NCI-H345 (cell line): ENCODE results near the gene GFOD1.
"Not testable (repeated sequence)": the region's sequence is repeated elsewhere in the genome, so short reads cannot be mapped to it uniquely, and the experiment has no call there.

Source experiments
- DNase-seq: peaks from one replicate; lab custom pipeline; 2025; lab: John Stamatoyannopoulos, UW

GFOD1 gene

DNA sequence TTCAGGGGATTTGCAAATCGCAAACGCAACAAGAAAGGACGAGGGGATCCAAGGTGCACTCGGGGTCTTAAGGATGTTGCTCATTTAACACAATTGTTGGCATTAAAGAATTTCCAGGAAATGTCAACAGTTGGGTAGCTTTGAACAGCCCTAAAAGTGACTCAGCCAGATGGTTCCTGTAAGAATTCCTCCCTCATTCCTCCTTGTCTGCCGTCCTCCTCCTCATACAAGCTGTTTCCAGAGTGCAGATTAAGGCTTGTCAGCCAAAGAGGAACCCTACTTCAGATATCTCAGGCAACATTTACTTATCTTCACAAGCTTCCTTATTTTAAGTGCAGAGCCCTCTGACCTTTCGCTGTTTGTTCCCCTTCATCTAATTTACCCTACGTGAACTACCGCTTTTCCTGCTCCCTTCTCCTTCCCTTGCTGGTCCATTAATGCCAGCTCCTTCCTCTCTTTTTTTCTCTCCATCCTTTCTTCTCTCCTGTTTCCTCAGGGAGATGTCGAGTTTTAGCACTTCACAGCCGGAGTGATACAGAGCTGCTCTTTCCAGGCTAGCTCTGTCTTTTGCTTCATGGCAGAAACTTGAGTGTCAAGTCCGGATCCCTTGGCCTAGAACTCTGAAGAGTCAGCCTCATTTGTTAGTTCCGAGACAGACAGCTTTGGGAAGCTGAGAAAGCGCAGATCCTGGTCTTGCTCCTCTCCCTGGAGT, 132.9 kb downstream of the GFOD1 start:
- DNase-seq: no peak

DNA sequence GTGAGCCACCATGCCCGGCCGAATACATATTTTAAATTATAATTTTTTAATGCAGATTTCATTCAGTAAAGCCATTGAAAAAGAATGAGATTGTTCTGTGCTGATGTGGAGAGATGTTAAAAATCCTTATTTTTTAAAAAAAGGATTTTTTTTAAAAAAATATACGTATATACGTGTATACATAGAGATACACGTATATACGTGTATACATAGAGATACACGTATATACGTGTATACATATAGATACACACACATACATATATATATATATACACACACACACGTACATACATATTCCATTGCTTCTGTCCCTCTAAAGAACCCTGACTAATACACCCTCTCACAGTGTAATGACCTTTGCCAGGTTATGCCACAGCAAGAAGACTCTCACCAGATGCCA, 135.2 kb downstream of the GFOD1 start:
- no peak for DNase-seq

DNA sequence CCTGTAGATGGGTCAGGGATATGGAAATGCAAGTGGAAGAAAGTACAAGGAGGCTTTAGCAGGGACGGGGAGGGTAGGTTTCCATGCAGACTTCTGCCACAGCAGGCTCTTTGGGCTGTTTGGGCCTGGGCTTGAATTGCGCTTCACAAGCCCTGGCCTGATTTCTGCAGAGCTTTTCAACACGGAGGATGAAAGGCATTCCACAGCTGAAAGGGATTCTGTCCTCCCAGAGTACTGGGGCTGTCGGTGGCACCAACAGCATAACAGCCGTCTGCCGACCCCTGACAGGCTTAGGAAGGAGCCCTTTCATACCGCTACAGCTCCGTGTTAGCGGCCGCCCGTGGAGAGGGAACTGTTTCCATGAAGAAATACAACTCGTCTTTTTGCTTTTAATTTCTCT, 136.1 kb downstream of the GFOD1 start:
- no peak for DNase-seq

DNA sequence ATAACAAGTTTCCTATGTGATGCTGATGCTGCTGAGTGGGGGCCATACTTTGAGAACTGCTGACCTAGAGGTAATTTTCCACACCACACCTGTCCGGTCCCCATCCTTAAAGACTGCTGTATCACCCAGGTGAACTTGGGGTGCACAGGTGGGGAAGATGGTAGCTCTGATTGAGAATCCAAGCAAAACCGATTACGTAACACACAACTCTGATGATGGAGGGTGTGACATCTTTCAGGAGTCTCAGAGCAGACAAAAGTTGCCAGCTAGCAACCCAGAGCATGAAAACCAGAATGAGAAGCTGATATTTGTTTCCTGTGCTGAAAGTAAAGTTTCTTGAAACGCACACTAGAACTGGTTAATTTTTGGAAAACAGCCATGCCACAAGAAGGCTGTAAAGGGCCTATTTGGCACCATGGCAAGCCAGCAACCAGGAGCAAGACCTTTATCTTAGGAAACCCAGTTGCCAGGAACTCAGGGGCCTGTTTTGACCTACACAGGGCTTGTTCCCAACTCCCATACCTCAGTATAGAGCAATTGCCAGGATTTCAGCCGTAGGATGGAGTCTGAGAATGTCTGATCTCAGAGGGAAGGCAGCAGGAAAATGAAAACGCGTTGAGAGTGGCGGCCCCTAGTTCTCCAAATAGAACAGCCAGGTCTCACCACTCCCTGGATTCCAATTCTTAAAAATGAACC, 137.4 kb downstream of the GFOD1 start:
- DNase-seq: no peak

DNA sequence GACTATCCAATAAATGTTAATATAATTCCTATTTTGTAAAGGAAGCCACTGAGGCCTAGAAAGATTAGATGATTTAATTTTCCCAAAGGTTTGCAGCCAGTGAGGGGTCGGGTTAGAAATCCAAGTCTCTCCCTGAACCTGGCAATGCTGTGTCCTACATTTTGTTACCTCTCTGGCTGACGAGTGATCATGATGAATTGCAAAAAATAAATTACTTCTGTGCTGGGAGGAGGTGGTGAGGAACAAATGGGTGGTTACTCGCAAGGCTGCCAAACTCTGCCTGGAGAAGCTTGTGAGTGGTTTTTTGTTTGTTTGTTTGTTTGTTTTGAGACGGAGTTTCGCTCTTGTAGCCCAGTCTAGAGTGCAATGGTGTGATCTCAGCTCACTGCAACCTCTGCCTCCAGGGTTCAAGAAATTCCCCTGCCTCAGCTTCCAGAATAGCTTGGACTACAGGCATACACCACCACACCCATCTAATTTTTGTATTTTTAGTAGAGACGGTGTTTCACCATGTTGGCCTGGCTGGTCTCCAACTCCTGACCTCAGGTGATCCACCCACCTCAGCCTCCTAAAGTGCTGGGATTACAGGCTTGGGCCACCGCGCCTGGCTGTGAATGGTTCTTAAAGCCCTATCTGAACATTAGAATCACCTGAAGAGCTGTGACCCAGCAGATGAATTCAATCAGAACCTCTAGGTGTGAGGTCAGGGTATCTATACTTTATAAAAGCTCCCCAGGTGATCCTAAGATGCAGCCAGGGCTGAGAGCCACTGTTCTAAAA, 138.9 kb downstream of the GFOD1 start:
- no peak for DNase-seq

DNA sequence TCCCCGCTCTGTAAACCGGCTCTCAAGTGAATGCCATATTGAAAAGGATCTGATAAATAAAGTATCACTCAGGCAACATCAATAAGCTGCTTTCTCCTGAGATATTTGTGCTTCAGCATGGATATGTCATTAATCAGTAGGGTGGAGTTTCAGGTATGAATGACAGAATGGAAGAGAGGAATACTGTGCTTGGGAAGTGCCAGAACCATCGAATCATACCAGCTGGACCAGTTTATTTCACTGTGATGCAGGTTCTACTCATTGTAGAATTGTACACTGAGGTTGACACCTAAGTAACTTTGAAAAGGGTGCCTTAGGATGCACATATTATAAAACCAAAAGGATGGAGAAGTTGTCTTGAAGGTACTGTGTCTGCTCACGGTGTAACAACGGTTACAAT, 141.2 kb downstream of the GFOD1 start:
- no peak for DNase-seq

DNA sequence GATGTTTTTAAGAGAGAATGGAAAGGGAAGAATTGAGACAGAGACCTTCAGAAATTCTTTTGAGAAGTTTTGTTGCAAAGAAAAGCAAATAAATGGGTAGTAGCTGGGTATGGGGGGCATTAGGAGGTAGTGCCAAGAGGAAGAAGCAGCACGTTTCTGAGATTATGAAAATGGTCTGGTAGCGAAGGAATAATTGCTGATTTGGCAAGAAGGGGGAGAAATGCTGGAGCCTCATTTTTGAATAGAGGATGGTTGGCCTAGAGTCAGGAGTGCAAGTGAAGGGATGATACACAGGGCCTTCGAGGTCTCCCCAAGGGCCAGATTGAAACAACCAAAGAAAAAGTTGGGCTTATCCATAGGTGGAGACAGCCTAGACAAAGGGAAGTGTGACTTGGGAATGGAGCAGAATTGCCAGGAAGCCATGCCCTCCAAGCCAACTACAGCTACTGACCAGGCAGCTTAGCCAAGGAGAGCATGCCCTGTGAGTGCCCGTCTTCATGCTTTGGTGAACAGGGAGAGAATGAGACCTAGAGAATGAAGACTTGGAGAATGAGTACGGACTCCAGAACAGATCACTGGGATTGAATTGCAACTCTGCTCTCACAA, 144.9 kb downstream of the GFOD1 start:
- DNase-seq: no peak

DNA sequence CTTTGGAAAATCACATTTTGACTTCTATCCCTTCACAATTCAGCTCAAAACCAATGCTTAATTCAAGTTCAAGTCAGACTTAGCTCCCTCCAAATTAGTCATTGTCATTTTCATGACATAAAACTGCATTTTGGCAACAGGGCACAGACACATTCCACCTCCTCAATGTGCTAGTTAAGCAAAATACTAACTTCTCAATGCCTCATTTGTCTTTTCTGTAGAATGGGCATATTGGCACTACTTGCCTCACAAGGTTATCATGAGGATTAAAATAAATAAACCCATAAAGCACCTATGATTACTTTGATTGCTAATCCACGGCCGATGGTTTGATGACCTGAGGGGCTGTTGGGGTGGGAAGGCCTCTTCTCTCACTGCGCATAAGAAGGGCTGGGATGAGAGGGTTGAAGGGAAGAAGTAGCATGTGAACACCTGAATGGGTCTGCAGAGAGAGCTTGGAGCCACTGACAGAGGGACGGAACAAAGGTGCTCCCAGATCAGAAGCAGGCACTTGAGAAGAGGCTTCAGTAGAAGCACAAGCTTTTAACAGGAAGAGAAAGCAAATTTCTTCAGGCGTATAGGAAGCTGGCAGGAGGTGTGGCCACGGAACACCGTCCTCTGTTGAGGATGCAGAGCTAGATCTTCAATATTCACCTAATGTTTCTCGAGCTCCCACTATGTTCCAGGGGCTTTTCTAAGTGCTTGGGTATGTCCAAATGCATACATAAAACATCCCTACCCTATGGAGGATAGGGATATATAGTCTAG, 147.4 kb downstream of the GFOD1 start:
- no peak for DNase-seq

DNA sequence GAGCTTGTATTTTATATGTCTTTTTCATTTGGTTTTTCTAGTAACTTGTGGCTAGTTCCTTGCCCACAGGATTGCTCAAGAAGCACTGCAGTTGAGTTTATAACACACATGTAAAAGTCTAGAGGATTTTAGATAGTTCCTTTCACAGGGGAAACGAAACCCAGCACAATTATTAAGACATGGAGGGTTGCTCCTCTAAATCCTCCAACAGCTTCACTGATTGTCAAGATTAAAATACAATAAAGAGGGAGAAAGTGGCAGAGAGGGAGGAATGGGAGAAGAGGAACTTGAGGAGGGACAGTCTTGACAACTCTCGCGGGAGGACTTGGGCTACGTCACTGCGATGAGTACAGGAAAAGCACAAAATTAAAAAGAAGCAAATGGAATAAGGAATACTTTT, 149.4 kb downstream of the GFOD1 start:
- no peak for DNase-seq

DNA sequence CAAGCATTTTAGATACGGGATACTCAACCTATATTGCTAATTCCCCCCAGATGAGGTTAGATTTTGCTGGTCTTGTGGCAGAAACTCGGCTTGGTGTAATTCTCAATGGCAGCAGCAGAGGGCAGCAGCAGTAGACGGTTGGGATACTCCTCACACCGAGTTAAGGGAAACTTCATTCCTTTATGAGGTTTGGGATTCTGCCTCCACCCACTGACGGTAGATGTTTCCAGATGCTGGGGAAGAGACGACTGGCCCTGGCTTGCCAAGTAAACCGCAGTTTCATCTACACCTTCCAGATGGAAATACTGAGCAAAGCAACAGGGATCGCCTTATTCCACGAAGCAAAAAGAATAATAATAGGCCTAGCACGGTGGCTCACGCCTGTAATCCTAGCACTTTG, 150.8 kb downstream of the GFOD1 start:
- DNase-seq: peak; percentile 18

DNA sequence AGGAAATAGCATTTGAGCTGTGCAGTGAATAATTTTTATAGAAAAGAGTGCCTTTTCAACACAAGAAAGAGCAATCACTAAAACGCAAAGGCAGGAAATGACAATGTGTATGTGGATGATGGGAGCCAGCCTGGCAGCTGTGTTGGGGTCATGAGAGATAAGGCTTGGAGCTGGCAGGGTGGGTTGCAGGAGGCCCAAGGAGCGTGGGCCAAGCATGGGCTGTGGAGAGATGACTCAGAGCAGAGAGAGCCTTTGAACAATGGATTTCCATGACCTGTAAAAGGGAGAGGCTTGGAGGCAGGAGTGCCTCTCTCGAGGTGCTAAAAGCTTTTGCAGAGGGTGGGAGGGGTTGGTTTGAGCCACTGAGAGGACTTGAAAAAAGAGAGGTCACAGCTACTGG, 152.4 kb downstream of the GFOD1 start:
- no peak for DNase-seq

DNA sequence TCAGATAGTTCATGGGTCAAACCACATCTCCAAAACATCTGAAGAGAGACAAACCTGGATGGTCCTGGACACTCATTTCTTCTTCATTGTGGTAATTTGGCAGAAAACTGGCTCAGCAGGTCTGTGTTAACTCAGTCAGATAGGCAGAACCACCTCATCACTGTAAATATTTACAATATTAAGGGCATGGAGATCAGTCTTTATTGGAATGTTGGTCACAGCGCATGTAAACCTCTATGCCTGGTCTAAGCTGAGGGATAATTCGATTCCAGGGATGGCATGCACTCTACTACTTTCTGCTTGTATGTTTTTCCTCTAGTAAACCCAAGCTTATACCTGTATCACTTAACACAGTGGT, 155.1 kb downstream of the GFOD1 start:
- DNase-seq: no peak

DNA sequence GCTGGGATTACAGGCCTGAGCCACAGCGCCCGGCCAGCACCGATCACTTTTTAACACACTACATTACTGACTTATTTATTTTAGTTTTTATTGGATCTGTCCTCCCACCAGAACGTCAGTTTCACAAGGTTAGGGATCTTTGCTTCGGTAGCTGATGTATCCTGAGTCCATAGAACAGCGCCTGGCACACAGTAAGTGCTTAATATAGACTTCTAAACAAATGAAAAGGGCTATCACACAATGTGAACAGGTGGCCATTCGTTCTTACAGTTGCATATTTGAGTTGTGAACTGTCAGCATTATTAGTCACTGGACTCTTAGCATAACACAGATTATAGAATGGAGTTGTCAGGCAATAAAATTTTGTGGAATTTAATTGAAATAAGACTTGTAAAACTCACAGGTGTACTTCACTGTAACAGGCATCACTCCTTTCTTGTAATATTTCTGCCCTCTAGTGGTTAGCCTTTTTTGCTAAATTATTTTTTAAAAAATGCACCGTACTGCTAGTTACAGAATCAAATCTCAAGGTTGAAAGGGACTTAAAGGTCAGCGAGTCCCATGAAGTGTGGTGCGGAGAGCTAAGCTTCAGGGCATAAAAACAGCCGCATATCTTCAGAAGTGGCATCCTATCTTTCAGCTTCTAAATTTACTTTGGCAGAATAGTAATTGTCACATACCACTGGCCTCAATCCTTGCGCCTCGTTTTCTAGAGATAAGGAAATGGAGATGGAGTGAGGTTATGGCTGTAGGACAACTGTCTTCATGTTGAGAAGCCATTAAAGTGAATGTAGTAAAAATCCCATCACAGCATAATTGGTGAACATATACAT, 155.7 kb downstream of the GFOD1 start:
- DNase-seq: no peak

DNA sequence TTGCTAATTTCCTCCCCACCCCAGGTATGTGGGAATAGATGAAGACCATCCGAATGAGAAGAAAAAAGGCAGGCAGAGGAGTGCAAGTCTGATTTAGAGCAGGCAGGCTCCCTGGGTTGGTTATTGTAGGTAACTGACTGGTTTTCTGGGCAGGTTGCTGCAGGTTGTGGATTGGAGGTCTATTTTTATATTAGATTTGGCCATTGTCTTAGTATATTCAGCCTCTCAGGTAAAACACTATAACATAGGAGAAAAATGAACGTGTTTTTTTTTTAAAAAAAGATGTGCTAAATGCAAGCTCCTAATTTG, 158.6 kb downstream of the GFOD1 start:
- DNase-seq: no peak

DNA sequence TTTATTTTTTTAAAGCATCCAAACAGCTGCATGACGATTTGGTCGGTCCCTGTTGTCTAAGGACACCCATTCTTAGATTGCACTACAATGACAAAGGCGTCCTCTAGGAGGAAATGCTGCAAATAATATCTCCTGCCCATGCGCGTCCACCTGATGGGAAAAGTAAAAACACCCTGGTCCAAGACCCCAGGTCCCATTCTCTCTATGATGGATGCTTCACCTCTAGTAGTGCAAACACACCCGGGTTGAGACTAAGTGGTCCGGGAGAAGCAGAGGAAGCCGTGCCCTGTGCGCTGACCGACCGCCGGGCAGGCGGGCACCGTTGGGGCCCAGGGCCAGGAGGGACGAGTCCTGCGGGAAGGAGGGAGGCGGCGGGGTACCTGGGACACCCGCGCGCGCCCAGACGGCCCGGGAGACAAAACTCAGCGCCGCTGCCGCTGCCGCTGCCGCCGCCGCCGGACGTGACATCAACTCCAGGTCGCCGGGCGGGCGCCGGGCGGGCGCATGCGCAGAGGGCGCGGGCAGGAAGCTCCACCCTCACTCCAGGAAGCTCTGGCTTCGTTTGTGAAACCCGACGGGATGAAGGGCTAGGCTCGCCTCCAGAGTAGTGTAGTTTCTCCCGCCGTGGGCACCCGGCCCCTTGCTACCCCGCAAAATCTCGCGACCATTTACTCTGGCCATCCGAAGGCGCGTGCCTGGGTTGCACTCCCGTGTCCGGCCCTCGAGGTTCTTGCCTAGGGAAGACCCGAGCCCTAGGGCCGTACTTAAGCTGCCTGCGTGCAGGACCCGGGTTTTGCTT, 159.1 kb downstream of the GFOD1 start, which contains the start of gene TBC1D7:
Gene TBC1D7, minus strand, starts transcription at position 462 of the 799 bp plus-strand sequence. CDS start 1,639 bp downstream, outside the sequence.
- peak; percentile 63 for DNase-seq

DNA sequence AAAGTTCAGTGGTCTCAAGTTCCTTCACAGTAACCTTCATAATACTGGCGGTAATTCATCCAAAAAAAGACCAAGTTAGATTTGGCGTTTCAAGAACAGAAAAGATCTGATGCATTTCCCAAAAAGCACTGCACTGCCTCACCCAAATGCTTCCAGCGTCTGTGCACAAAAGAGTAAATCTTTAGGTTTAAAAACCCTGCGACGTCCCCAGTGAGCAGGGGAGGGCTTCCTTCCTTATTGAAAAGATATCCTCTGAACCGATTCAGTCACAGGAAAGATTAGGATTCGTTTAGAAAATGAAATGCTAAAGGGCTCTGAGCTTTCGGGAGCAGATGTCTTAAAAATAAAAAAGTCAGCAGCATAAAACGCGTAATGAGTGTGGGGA, 159.7 kb downstream of the GFOD1 start:
- no peak for DNase-seq

DNA sequence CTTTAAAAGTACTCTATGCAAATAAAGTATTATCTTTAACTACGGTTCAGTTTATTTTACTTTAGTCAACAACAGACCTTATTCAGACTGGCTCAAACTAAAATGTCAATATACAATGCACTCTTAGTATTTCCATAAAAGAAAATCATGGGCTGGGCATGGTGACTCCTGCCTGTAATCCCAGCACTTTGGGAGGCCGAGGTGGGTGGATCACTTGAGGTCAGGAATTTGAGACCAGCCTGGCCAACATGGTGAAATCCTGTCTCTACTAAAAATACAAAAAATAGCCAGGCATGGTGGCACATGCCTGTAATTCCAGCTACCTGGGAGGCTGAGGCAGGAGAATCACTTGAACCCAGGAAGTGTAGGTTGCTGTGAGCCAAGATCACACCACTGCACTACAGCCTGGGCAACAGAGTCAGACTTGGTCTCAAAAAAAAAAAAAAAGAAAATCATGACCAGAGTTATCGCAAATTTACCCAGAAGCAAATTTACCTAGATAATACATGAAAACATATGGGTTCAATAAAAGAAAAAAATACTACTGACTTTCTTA, 161.3 kb downstream of the GFOD1 start:
- DNase-seq: not testable (repeated sequence)

DNA sequence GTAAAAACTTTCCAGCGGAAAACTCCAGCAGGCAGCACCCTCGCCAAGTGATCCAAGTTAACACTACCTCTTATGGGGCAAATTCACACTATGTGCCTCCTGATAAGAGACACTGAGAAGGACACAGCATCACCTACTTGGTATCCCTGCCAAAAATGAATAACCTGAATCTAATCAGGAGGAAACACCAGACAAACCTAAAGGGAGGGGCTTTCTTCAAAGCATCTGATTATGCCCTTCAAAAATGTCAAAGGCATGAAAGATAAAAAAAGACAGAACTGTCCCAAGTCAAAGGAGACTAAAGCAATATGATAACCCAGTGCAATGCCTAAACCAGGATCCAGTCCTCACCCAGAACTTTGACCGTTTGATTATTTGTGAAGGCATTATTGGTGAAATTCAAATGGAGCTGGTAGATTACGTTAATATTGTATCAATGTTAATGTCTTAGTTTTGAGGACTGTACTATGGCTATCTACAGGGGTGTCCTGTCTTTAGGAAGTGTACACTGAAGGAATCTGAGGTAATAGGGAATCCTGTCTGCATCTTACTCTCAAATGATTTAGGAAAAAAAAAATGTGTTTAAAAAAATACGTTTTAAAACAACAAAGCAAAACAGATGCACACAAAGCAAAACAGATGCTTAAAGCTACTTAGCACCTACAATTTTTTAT, 167.4 kb downstream of the GFOD1 start:
- DNase-seq: no peak

DNA sequence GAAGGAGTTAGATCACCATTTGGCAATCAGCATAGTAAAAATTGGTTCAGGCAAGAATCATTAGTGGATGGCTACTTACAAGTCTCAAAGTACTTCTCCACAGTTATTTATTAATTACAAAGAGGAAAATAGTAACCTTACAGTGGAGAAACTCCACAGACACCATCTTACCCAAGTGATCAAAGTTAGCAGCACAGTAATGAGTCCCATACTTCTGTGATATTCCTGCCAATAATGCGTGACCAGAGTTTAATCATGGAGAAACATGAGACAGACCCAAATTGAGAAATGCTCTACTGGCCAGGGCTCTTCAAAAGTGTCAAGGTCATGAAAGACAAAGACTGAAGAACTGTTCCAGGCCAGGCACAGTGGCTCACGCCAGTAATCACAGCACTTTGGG, 168.6 kb downstream of the GFOD1 start:
- no peak for DNase-seq
